Panc1 (cell line): ENCODE data around the gene RPL28.

Experiments
- POLR2AphosphoS5 ChIP-seq: IDR thresholded peaks from 2 replicates; pipeline ENCODE4 v1.6.1; 2012; ENCODE audit warnings: mild to moderate bottlenecking, low read depth, low read length, moderate library complexity
- SIN3A ChIP-seq: IDR thresholded peaks from 2 replicates; pipeline ENCODE4 v1.6.1; 2012; ENCODE audit warnings: low read depth, mild to moderate bottlenecking, low read length, moderate library complexity, borderline replicate concordance; ENCODE audit not compliant: insufficient read depth
- TCF7L2 ChIP-seq: IDR thresholded peaks from 2 replicates; pipeline ENCODE4 v1.6.1; 2011; ENCODE audit warnings: mild to moderate bottlenecking, low read depth, low read length, inconsistent platforms
- TF ChIP-seq, protein P1 (sequence below): fragments of 450-650 bp; IDR thresholded peaks from 2 replicates; pipeline ENCODE4 v1.5.1; 2017; ENCODE audit warnings: mild to moderate bottlenecking
- TF ChIP-seq, protein P2 (sequence below), 2 experiments: IDR thresholded peaks; 2 replicates each; pipeline ENCODE4 v1.6.1; 2011 to 2012; ENCODE audit warnings: low read depth in 2 of 2, control low read depth in 1 of 2, low read length in 1 of 2, mild to moderate bottlenecking in 1 of 2, moderate library complexity in 1 of 2; ENCODE audit not compliant: insufficient read depth in 1 of 2

DNA sequence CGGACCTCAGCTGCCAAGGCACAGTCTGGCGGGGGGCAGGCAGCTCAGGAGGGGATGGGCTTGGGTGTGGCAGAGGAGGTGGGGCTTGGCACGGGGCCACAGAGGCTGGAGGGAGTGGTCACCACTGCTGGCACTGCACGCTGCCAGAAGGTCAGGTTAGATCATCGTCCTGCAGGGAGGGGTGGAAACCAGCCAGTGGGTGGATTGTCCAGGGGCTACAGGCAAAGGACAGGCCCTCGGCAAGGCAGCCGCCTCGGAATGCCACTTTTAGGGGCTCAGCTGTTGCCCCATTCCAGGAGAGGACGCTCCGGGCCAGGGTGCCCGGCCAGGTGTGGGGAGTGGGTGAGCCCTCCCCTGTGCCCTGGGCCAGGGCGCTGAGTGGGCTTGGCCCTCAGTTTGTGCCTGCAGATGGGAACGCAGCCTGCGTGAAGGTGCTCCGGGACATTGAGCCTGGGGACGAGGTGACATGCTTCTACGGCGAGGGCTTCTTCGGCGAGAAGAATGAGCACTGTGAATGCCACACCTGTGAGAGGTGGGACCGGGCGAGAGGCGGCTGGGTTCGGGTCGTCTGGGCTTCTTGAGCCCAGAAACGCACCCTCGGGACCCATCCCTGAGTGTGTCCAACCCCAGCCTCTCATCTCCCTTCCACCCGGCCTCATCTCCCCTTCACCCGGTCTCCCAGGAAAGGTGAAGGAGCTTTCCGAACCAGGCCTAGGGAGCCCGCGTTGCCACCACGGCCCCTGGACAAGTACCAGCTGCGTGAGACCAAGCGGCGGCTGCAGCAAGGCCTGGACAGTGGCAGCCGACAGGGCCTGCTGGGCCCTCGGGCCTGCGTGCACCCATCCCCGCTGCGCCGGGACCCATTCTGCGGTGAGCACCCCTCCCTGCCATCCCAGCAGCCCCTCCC lies 39.7 kb upstream of the RPL28 start:
- TF ChIP-seq, protein P1, sequence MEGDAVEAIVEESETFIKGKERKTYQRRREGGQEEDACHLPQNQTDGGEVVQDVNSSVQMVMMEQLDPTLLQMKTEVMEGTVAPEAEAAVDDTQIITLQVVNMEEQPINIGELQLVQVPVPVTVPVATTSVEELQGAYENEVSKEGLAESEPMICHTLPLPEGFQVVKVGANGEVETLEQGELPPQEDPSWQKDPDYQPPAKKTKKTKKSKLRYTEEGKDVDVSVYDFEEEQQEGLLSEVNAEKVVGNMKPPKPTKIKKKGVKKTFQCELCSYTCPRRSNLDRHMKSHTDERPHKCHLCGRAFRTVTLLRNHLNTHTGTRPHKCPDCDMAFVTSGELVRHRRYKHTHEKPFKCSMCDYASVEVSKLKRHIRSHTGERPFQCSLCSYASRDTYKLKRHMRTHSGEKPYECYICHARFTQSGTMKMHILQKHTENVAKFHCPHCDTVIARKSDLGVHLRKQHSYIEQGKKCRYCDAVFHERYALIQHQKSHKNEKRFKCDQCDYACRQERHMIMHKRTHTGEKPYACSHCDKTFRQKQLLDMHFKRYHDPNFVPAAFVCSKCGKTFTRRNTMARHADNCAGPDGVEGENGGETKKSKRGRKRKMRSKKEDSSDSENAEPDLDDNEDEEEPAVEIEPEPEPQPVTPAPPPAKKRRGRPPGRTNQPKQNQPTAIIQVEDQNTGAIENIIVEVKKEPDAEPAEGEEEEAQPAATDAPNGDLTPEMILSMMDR = no peak
- TF ChIP-seq, protein P2, sequence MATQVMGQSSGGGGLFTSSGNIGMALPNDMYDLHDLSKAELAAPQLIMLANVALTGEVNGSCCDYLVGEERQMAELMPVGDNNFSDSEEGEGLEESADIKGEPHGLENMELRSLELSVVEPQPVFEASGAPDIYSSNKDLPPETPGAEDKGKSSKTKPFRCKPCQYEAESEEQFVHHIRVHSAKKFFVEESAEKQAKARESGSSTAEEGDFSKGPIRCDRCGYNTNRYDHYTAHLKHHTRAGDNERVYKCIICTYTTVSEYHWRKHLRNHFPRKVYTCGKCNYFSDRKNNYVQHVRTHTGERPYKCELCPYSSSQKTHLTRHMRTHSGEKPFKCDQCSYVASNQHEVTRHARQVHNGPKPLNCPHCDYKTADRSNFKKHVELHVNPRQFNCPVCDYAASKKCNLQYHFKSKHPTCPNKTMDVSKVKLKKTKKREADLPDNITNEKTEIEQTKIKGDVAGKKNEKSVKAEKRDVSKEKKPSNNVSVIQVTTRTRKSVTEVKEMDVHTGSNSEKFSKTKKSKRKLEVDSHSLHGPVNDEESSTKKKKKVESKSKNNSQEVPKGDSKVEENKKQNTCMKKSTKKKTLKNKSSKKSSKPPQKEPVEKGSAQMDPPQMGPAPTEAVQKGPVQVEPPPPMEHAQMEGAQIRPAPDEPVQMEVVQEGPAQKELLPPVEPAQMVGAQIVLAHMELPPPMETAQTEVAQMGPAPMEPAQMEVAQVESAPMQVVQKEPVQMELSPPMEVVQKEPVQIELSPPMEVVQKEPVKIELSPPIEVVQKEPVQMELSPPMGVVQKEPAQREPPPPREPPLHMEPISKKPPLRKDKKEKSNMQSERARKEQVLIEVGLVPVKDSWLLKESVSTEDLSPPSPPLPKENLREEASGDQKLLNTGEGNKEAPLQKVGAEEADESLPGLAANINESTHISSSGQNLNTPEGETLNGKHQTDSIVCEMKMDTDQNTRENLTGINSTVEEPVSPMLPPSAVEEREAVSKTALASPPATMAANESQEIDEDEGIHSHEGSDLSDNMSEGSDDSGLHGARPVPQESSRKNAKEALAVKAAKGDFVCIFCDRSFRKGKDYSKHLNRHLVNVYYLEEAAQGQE (IDR thresholded peaks at IDR 0.05; ENCODE audit: insufficient read depth in 1 of 2, low read depth in 2 of 2, low read length in 1 of 2) = no peak
- no peak for TF ChIP-seq POLR2AphosphoS5
- TF ChIP-seq TCF7L2 = no peak
- TF ChIP-seq SIN3A = no peak
